Progenitor cell of endocrine pancreas (in vitro differentiated cells): ENCODE results near the gene DNAJC2. TPM values are rescaled to one million over a fixed set of nuclear protein-coding genes. Genes with fewer than 3 reads are reported as not detected.

ENCODE experiments used
- DNase-seq: peaks from one replicate; pipeline ENCODE4 v3.0.0; 2021; ENCODE audit warnings: low spot score; ENCODE audit not compliant: unreplicated experiment
- H3K27ac Mint-ChIP-seq: 2 replicates; pipeline ENCODE4 v1.8.0; 2021; ENCODE audit warnings: mild to moderate bottlenecking, moderate library complexity, mixed read lengths
- H3K27me3 Mint-ChIP-seq: 2 replicates; pipeline ENCODE4 v1.8.0; 2021; ENCODE audit warnings: mixed read lengths
- H3K36me3 Mint-ChIP-seq: 2 replicates; pipeline ENCODE4 v1.8.0; 2022; ENCODE audit warnings: mixed read lengths; ENCODE audit not compliant: insufficient read depth
- H3K4me1 Mint-ChIP-seq: 2 replicates; pipeline ENCODE4 v1.8.0; 2021; ENCODE audit warnings: low read depth, mixed read lengths
- H3K4me3 Mint-ChIP-seq: 2 replicates; pipeline ENCODE4 v1.8.0; 2021; ENCODE audit warnings: low read depth, mild to moderate bottlenecking, moderate library complexity, mixed read lengths
- H3K9me3 Mint-ChIP-seq: 2 replicates; pipeline ENCODE4 v1.8.0; 2021; ENCODE audit warnings: low read depth, mixed read lengths
- total RNA-seq: library from RNA; stranded (reverse); gene quantifications from 2 replicates; pipeline ENCODE4 v1.2.1, GENCODE V29; 2021
- TF ChIP-seq, protein P1 (sequence below): fragments of 200-600 bp; sonication (generic); IDR thresholded peaks from one replicate; pipeline ENCODE4 v1.5.0; 2021; ENCODE audit warnings: antibody characterized with exemption, mild to moderate bottlenecking; ENCODE audit not compliant: unreplicated experiment

The DNAJC2 gene
- total RNA-seq, 1 donor from 2014 or later = 32.8 TPM

DNA sequence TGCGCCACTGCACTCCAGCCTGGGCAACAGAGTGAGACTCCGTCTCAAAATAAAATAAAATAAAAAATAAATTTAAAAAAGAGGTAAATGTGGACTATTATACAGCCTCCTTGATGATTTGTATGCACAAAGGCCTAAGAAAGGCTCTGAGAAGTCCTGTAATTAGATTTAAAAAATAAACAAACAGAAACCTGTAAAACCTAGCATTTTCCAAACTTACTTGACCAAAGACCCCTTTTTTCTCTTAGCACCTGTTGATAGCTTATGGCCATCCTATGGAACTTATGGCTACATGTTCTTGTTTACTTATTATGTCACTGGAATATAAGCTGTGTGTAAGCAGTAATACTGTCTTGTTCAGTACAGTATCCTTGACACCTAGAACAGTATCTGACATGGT, 5.7 kb downstream of the DNAJC2 start:
- Mint-ChIP-seq H3K27ac (no peak overlapping the region), H3K36me3 (peaks cover 22% of the 10 kb centered on the region), H3K27me3 (no peaks in the 10 kb centered on the region), H3K9me3 (no peaks in the 10 kb centered on the region), H3K4me1 (no peaks in the 10 kb centered on the region), H3K4me3 (no peak overlapping the region)
- TF ChIP-seq, protein P1, sequence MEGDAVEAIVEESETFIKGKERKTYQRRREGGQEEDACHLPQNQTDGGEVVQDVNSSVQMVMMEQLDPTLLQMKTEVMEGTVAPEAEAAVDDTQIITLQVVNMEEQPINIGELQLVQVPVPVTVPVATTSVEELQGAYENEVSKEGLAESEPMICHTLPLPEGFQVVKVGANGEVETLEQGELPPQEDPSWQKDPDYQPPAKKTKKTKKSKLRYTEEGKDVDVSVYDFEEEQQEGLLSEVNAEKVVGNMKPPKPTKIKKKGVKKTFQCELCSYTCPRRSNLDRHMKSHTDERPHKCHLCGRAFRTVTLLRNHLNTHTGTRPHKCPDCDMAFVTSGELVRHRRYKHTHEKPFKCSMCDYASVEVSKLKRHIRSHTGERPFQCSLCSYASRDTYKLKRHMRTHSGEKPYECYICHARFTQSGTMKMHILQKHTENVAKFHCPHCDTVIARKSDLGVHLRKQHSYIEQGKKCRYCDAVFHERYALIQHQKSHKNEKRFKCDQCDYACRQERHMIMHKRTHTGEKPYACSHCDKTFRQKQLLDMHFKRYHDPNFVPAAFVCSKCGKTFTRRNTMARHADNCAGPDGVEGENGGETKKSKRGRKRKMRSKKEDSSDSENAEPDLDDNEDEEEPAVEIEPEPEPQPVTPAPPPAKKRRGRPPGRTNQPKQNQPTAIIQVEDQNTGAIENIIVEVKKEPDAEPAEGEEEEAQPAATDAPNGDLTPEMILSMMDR = no peak
- no peak for DNase-seq

DNA sequence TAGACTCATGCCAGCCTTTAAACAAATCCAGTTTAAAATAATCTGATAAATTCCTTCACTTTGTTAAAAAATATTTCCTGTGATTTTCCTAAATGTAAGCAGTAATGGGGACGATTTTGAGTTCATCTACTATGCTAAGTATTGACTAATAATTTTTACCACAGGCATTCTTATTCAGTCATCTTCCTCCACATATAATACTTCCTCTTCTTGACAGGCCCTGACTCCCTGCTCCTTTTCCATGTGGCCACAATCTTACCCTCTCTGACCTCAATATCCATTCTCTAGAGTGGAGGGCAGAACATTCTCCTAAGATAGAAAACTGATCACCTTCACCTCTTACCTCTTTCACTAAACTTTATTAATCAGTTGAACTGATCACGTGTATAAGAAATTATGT, 7.8 kb downstream of the DNAJC2 start:
- H3K4me3 Mint-ChIP-seq = no peak overlapping the region
- TF ChIP-seq, protein P1 = no peak
- H3K27ac Mint-ChIP-seq = no peak overlapping the region
- H3K9me3 Mint-ChIP-seq = no peaks in the 10 kb centered on the region
- no peaks in the 10 kb centered on the region for H3K4me1 Mint-ChIP-seq
- H3K36me3 Mint-ChIP-seq = peaks cover 26% of the 10 kb centered on the region
- no peak for DNase-seq
- no peaks in the 10 kb centered on the region for H3K27me3 Mint-ChIP-seq

GRCh38 chr7:103325744-103326143, 18.8 kb downstream of the DNAJC2 start:
- Mint-ChIP-seq H3K9me3 (no peaks in the 10 kb centered on the region), H3K4me3 (no peak overlapping the region), H3K4me1 (no peaks in the 10 kb centered on the region), H3K27ac (no peak overlapping the region), H3K36me3 (peaks cover 17% of the 10 kb centered on the region), H3K27me3 (no peaks in the 10 kb centered on the region)
- DNase-seq = no peak
- TF ChIP-seq, protein P1 = no peak

- Mint-ChIP-seq H3K27ac (no peak overlapping the region), H3K27me3 (no peaks in the 10 kb centered on the region), H3K9me3 (no peaks in the 10 kb centered on the region), H3K4me3 (no peak overlapping the region), H3K36me3 (peaks cover 32% of the 10 kb centered on the region), H3K4me1 (no peaks in the 10 kb centered on the region)
- DNase-seq = no peak
- TF ChIP-seq, protein P1 = no peak
Measured at GRCh38 chr7:103317009-103317408, 27.6 kb downstream of the DNAJC2 start.

DNA sequence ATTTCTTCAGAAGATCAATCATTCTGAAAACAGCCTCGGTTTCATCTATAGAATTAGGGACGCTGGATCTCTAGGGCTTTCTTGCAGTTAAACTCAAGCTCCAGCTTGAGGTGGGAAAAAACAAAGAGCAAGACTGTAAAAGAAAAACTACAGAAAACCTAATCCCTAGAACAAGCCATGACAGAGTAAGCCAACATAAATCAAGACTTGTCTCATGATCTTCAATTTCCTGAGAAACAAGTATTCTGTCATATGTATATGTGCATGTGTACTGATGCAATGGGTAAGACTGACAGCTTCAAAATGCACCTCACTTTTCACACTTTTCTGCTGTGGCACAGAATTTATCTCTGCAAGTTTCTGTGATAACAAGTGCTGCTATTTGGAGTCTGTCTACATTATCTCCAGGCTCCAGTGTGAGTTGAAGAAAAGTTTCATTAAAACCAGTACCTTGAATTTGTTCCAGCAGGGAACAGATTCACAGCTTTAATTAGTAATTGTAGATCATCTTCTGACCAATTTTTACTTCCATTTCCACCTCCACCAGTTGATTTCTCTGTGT, 28.1 kb downstream of the DNAJC2 start:
- Mint-ChIP-seq H3K4me1 (no peaks in the 10 kb centered on the region), H3K27ac (no peak overlapping the region), H3K36me3 (peaks cover 34% of the 10 kb centered on the region), H3K27me3 (no peaks in the 10 kb centered on the region), H3K4me3 (no peak overlapping the region), H3K9me3 (no peaks in the 10 kb centered on the region)
- TF ChIP-seq, protein P1 = no peak
- no peak for DNase-seq
